ENCODE results near the gene ADAMTSL1. TPM values are rescaled to one million over a fixed set of nuclear protein-coding genes. Genes with fewer than 3 reads are reported as not detected.

Gene ADAMTSL1
- total and polyA plus RNA-seq, 2 of the 13 experiments (the other 11 are each of a cell fraction or from before 2014, with no cell fraction given) = not detected

- no peaks in the 10 kb centered on the region for H3K79me2 ChIP-seq (ENCODE audit: insufficient read depth, low read length)
- 33% methylated on average over 4 of the region's 4 CpGs for WGBS (ENCODE audit: low lambda C conversion rate)
- POLR2A ChIA-PET = no interaction called here
- H3K27me3 ChIP-seq (ENCODE audit: control insufficient read depth in 1 of 2, insufficient read depth in 2 of 2, low read length in 2 of 2) = no peaks in the 10 kb centered on the region; a peak in 1 of 5 replicates
- H3K4me3 ChIP-seq (replicated peaks in 1 of 3; ENCODE audit: insufficient read depth in 1 of 3, low read depth in 2 of 3, low read length in 3 of 3) = no peak overlapping the region
- H2AFZ ChIP-seq (ENCODE audit: low read length) = no peak overlapping the region
- no peak overlapping the region for H3K27ac ChIP-seq (ENCODE audit: extremely low read length, insufficient read depth, low read length)
- no peak overlapping the region for H3K4me2 ChIP-seq (ENCODE audit: low read depth, low read length)
- no peaks in the 10 kb centered on the region for H3K36me3 ChIP-seq (replicated peaks in 1 of 2; ENCODE audit: control insufficient read depth in 1 of 2, insufficient read depth in 2 of 2, low read length in 2 of 2)
- FAIRE-seq (no peak), ATAC-seq (no peak), DNase-seq (ENCODE audit: low spot score) (no peak)
- peaks cover 11% of the 10 kb centered on the region for H3K4me1 ChIP-seq (ENCODE audit: insufficient read depth, low read length)
- H3K9me3 ChIP-seq (ENCODE audit: low read length) = no peaks in the 10 kb centered on the region
- no peaks in the 10 kb centered on the region for H4K20me1 ChIP-seq (ENCODE audit: insufficient read depth, low read length)
- no TSS peak for BruUV-seq (replicated peaks)
- in situ Hi-C loops (cut with HindIII; ENCODE audit: extremely low pct_ligation_motif_present, low pct_unique_long_range_greater_than_20kb) = no loop called here
- CTCF ChIA-PET (ENCODE audit: low intra/inter-chr PET ratio, low total read pairs) = no interaction called here
- TF ChIP-seq BATF2 (CRISPR knock-in tag; IDR thresholded peaks at IDR 0.05) (no peak), ZFP36L1 (CRISPR knock-in tag; IDR thresholded peaks at IDR 0.05) (no peak), SUZ12 (IDR thresholded peaks at IDR 0.05; ENCODE audit: low read depth, low read length) (no peak), ZNF883 (CRISPR knock-in tag; IDR thresholded peaks at IDR 0.05; ENCODE audit: not compliant biosample characterization) (no peak), GATAD2A (CRISPR knock-in tag; IDR thresholded peaks at IDR 0.05) (no peak), PTBP1 (IDR thresholded peaks at IDR 0.05; ENCODE audit: low read depth, low read length, poor library complexity, severe bottlenecking) (no peak), ZFP37 (CRISPR knock-in tag; IDR thresholded peaks at IDR 0.05; ENCODE audit: borderline replicate concordance) (no peak), NR2F1 (CRISPR knock-in tag; IDR thresholded peaks at IDR 0.05) (no peak), USF2 (IDR thresholded peaks at IDR 0.05; ENCODE audit: low read depth, low read length) (no peak), USF2 (CRISPR knock-in tag; IDR thresholded peaks at IDR 0.05; ENCODE audit: borderline replicate concordance) (no peak), JUN (CRISPR knock-in tag; IDR thresholded peaks at IDR 0.05) (no peak), ZIK1 (CRISPR knock-in tag; IDR thresholded peaks at IDR 0.05; ENCODE audit: borderline replicate concordance, low read depth) (no peak), ZNF12 (CRISPR knock-in tag; IDR thresholded peaks at IDR 0.05) (no peak), ELF1 (CRISPR knock-in tag; IDR thresholded peaks at IDR 0.05) (no peak), GATA4 (IDR thresholded peaks at IDR 0.05; ENCODE audit: borderline replicate concordance, low read depth) (no peak), GTF3A (CRISPR knock-in tag; conservative IDR thresholded peaks at IDR 0.05) (no peak), ZNF766 (CRISPR knock-in tag; IDR thresholded peaks at IDR 0.05; ENCODE audit: borderline replicate concordance) (no peak), SMARCE1 (IDR thresholded peaks at IDR 0.05; ENCODE audit: borderline replicate concordance) (no peak), ZNF704 (CRISPR knock-in tag; IDR thresholded peaks at IDR 0.05; ENCODE audit: borderline replicate concordance) (no peak)
- H3K9ac ChIP-seq (ENCODE audit: insufficient read depth, low read depth, low read length) = no peak overlapping the region
- intact Hi-C loops (cut with micrococcal nuclease; ENCODE audit: unreplicated experiment) = no loop called here
Measured at GRCh38 chr9:18461496-18461895, 12.5 kb upstream of the ADAMTSL1 start.

Measured in HepG2 (cell line).